ENCODE results near the gene TYRP1.

DNA sequence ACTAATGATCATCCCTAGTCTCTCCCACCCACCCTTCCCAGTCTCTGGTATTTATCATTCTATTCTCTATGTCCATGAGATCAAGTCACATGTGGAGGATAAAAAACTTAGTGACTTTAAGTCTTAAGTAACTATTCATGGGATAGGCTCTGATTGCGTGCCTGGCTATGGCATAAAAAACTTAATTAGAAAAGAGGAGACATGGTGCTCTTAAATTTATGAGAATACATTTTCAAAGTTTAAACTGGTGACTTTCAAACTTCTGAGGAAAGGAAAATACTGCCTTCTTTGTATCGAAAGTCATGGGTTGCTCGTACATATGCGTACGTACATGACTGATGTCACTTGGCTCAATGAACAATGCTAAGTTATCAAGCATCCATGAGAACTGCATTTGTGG, 18.2 kb upstream of the TYRP1 start:
- TF ChIP-seq SUZ12 (IDR thresholded peaks at IDR 0.05; ENCODE audit: extremely low read depth, insufficient read depth, insufficient read length) (no peak), ZNF274 (IDR thresholded peaks at IDR 0.05; ENCODE audit: low read depth, low read length) (no peak)

Measured in NT2/D1 (cell line).